ENCODE measurements around the gene ZMYM4.
"Not testable (repeated sequence)": the region's sequence is repeated elsewhere in the genome, so short reads cannot be mapped to it uniquely, and the experiment has no call there.

ZMYM4 gene

DNA sequence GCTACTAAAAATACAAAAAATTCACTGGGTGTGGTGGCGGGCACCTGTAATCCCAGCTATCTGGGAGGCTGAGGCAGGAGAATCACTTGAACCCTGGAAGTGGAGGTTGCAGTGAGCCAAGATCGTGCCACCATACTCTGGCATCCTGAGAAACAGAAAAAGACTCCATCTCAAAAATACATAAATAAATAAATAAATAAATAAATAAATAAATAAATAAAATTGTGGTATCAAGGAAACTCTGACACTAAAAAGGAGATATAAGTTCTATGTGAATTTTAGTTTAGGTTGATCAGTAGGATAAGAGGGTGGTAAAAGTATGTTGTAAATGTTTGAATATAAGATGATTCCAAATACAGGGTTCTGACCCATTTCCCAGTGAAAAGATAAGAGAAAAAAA lies 63.1 kb downstream of the ZMYM4 start:
- not testable (repeated sequence) for DNase-seq

DNA sequence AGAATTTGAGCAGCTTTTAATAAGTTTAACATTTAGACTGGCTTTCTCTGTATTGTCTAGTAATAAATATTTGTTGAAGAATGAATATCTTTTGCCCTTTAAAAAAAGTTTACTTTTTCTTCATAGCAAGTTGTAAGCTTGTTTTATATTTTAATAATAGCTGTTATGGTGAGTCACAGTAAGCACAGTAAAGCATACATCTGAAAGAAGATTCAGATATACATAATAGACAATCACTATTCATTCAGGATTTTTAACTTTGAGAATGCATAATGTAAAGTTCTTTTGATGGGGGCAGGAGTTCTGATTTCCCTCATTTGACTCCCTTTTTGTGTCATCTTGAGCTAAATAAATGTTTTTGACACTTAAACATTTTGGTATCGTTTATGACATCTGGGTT lies 66.0 kb downstream of the ZMYM4 start:
- no peak for DNase-seq

DNA sequence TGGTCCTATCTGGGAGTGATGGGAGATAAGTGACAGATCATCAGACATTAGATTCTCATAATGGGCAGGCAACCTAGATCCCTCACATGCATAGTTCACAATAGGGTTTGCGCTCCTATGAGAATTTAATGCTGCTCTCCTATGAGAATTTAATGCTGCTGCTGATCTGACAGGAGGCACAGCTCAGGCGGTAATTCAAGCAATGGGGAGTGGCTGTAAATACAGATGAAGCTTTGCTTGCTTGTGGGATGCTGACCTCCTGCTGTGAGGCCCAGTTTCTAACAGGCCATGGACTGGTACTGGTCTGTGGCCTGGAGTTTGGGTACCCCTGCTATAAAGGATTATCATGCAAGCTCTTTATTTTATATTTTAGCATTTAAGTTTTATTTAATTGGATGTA lies 72.0 kb downstream of the ZMYM4 start:
- DNase-seq: no peak

DNA sequence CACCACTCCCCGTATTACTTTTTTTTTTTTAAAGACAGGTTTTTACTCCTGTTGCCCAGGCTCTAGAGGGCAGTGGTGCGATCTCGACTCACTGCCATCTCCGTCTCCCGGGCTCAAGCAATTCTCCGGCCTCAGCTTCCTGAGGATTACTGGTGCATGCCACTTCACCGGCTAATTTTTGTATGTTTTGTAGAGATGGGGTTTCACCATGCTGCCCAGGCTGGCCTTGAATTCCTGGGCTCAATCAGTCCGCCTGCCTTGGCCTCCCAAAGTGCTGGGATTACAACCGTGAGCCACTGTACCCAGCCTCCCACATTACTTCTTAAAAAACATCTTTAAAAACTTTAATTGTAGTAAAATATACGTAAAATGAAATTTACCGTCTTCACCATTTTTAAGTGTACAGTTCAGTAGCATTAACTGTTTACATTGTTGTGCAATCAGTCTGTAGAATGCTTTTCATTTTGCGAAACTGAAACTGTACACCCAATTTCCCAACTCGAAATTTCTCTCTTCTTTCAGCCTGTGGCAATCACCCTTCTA lies 77.0 kb downstream of the ZMYM4 start:
- peak in 1 of 2 donors; percentile 32 for DNase-seq

DNA sequence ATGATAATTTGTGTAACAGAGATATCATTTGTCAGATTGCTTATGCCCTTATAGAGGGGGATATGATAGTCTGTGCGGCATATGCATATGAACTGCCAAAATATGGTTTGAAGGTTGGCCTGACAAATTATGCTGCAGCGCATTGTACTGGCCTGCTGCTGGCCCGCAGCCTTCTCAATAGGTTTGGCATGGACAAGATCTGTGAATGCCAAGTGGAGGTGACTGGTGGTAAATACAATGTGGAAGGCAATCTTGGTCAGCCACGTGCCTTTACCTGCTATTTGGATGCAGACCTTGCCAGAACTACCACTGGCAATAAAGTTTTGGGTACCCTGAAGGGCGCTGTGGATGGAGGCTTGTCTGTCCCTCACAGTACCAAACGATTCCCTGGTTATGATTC lies 82.4 kb downstream of the ZMYM4 start:
- DNase-seq: no peak

DNA sequence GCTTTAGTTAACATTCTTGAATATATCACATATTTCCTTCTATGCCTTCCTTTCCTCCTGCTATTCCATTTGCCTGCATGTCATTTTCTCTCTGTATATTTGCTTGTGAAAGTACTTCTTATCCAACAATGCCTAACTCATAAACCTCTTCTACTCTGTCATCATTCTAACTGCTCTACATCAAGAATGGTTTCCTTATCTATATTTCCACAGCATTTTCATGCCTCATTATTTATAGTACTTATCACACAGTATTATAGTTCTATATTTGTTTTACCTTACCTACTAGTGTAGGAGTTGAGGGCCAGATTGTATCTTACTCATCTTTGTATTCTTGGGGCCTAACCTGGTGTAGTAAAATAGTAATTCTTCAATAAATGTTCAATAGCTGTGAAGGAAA lies 91.5 kb downstream of the ZMYM4 start:
- DNase-seq: no peak

DNA sequence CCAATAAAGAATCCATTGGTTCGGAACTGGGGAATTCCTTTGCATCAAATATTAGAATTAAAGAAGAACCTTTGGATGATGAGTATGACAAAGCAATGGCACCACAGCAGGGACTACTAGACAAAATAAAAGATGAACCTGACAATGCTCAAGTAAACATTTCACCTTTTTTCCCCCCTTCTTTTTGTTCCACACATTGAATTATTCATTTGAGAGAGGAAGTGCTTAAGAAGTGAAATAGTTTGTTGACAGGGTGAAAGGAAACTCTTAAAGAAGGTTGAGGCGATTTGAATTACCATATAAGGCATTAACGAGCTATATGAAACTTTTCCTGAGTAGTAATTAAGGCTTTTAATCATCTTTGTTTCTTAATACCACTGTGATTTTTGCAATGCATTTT lies 93.1 kb downstream of the ZMYM4 start:
- no peak for DNase-seq

DNA sequence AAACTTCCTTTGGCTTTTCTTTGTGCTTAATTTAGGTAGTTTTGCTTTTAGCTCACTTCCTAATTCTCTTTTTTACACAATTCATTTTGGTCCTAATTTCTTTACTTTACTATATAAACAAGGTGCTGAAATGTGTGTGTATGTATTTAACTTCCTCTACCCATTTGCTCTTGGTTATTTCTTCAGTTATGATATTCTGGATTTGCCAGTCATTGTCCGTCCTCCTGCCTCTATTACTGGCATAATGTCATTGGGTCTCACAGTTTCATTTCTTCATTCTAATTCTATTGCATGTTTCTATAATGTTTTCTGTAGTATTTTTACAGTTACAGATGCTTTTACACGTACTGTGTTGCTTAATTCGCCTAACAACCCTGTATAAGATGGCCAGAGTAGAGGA lies 96.2 kb downstream of the ZMYM4 start:
- DNase-seq: peak in 1 of 2 donors; percentile 5

DNA sequence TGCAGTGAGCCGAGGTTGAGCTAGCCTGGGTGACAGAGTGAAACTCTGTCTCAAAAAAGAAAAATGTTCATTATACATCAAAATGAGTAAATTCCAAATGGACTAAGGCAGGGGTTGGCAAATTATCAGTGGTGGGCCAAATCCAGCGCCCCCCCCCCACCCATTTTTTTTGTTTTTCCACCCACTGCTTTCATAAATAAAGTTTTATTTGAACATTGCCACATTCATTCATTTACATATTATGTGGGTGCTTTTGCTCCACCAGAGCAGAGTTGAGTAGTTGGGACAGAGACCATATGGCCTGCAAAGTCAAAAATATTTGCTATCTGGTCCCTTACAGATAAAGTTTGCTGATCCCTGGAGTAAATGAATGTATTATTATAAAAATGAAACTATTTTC lies 99.4 kb downstream of the ZMYM4 start:
- no peak for DNase-seq

DNA sequence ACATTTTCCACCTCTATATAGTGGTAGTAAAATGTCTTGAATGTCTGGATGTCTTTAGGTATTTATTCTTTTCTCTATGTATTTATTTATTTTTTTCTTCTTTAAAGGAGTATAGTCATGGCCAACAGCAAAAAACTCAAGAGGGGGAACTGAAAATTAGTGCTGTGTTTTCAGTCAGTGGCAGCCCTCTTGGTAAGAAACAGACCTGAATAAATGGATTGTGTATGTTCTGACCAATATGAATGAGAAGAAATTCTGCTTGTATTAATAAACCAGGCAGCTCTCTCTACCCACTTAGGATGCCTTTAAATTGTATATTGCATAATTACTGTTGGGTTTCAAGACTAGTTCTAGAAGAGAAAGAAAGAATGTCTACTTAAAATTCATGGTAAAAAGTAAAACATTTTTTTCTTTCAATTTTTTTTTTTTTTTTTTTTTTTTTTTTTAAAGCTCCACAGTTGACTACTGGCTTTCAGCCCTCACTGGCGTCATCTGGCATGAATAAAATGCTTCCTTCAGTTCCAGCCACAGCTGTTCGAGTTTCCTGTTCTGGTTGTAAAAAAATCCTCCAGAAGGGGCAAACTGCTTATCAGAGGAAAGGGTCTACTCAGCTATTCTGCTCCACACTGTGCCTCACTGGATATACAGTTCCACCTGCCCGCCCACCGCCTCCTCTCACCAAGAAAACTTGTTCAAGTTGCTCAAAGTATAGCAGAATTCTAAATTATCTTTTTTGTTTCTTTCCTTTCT lies 101.6 kb downstream of the ZMYM4 start:
- DNase-seq: no peak

DNA sequence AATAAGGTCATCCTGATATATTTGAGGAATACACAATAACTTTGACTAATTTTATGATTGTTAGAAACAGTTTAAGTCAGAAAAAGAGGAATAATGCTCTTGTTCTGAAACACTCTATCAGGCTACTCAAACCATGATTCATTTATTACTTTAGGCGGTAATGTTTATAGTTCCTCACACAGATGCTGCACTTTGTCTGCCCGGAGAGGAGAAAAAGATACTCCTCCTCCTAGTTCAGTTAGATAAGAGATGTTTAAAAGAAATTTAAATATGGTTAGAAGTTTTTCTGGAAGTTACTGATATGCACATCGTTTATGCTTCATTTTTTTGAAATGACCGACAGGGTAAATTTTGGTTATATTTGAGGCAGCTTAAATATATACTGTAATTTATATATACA lies 103.0 kb downstream of the ZMYM4 start:
- no peak for DNase-seq

DNA sequence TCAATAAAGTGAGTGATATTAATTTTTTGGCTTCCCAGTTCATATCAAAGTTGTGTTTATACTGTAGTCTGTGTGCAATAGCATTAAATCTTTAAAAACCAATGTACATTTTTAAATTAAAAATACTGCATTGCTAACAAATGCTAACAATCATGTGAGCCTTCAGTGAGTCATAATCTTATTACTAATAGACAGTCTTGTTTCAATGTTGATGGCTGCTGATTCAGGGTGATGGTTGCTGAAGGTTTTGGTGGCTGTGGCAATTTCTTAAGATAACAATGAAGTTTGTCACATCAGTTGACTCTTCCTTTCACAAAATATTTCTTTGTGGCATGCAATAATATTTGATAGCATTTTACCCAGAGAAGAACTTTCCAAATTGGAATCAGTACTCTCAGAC lies 109.0 kb downstream of the ZMYM4 start:
- no peak for DNase-seq

DNA sequence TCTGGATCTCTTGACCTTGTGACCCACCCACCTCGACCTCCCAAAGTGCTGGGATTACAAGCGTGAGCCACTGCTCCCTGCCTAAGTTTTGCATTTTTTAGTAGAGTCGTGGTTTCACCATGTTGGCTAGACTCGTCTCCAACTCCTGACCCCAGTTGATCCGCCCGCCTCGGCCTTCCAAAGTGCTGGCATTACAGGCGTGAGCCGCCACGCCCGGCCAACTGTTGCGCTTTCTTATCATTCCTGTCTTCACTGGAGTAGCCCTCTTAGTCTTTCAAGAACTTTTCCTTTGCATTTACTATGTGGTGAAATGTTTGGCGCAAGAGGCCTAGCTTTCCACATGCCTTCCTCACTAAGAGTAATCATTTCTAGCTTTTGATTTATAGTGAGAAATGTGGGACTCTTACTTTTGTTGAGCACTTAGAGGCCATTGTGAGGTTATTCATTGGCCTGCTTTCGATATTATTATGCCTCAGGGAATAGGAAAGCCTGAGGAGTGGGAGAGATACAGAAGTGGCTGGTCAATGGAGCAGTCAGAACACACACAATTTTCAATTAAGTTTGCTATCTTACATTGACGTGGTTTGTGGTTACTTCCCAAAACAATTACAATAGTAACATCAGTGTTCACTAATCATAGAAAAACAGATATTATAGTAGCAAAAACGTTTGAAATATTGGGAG lies 111.0 kb downstream of the ZMYM4 start:
- DNase-seq: no peak

DNA sequence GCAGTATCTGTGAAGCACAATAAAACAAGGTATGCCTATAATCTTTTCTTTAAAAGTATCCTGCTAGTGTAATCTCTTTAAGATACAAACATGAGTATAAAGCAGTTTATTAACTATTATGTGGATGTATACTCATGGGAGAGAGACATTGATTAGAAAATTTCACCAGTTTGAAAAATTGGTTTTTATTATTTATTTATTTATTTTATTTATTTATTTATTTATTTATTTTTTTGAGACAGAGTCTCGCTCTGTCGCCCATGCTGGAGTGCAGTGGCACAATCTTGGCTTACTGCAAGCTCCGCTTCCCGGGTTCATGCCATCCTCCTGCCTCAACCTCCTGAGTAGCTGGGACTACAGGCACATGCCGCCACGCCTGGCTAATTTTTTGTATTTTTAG lies 111.6 kb downstream of the ZMYM4 start:
- DNase-seq: not testable (repeated sequence)

DNA sequence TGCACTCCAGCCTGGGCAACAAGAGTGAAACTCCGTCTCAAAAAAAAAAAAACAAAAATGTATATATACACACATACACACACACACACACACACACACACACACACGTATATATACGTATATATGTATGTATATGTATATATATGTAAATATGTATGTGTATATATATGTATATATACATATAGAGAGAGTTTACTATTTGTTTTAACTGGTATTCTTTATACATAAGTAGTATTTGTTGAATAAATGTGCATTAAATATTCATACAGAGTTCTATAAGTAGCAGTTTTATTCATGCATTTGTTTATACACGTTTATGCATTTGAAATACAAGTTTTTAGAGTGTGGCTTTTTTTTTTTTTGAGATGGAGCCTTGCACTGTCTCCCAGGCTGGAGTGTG lies 113.6 kb downstream of the ZMYM4 start:
- no peak for DNase-seq

DNA sequence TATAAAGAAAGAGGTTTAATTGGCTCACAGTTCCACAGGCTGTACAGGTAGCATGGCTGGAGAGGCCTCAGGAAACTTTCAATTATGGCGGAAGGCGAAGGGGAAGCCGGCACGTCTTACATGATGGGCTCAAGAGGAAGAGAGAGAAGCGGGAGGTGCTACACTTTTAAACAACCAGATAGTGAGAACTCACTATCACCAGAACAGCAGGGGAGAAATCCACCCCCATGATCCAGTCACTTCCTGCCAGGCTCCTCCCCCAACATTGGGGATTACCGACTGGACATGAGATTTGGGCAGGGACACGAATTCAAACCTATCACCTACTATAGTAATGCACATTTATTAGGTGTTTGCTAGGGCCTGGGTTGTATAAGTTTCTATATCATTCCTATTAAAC lies 117.8 kb downstream of the ZMYM4 start:
- DNase-seq: no peak

DNA sequence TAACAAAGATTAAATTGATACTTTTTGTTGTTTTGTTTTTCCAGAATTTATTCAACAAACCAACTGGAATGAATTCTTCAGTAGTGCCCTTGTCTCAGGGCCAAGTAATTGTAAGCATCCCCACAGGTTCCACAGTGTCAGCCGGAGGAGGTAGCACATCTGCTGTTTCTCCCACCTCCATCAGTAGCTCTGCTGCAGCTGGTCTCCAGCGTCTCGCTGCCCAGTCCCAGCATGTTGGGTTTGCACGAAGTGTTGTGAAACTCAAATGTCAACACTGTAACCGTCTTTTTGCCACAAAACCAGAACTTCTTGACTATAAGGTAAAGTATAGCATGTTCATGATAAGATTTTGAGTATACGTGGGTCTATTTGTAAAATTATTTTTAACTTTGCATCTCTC lies 118.5 kb downstream of the ZMYM4 start:
- DNase-seq: no peak

DNA sequence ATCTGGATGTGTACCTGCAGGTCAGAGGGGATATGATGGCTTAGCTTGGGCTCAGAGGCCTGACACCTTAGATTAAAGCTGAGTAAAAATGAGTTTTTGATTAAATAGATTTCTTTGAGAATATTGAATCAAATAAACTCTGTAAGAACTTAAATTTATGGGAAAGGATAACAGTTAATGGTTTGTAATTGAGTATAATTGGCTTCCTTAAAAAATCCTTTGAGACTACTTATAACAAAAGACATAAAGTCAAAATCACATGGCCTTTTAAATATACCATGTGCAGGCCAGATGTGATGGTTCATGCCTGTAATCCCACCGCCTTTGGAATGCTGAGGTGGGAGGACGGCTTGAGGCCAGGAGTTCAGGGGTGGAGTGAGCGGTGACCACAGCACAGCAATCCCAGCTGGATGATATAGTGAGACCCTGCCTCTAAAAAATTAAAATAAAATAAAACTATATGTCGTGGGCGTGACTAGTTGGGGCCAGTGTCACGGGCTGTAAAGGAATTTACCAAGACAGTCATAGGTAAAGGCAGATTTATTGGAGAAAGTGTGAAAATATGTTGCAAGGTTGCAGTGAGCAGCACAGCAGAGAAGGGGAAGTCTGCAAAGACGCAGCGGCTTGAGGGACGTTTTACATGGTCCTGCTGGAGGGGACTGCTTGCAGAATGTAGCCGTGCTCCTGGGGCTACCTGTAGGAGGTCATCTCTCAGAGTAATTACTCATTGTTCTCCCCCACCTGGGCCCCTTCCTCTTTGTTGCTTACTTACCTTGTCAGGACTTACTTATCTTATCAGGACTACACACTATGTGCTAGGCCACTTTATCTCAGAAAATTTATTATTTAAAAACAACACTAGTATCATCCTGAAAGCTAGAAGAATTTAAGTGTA lies 122.3 kb downstream of the ZMYM4 start:
- no peak for DNase-seq

DNA sequence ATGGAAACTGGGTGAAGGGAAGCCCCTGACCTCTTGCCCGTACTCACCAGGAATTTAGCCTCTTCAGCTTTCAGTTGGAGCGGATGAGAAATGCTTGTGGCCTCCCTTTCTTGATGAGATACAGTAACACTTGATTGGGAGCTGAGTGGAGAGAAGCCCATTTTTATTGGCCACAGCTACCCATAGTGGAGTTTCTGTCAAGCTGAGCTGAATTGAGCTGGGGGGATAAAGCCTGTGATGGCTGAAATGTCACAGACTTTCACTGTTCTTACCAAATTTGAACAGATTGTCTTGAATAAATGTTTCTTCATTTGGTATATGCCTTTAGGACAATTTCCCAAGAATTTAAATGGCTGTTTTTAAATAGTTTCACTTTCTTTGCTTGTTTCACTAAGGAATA lies 125.9 kb downstream of the ZMYM4 start:
- DNase-seq: no peak

DNA sequence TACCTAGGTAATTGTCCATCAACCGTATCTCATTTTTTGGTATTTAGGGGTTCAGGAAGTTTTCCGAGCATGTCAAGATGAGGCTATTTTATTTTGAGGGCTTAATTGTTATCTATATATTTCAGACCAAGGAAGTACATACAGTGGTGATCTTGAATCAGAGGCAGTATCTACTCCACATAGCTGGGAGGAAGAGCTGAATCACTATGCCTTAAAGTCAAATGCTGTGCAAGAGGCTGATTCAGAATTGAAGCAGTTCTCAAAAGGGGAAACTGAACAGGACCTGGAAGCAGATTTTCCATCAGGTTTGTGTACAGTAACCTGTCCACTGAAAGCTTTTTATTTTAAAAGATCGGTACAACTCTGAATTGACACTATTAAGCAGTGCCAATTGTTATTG lies 130.2 kb downstream of the ZMYM4 start:
- DNase-seq: no peak

DNA sequence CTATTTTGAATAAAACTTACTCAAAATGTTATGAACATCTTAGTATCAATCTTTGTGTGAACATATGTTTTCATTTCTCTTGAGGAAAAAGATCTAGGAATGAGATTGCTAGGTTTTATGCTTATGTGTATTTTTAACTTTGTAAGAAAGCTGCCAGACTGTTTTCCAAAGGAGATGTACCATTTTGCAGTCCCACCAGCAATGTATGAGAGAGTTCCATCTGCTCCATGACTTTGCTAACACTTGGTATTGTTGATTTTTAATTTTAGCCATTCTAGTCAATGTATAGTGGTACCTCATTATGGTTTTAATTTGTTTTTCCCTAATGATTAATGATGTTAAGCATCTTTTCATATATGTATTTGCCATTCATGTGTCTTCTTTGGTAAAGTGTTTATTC lies 132.5 kb downstream of the ZMYM4 start:
- DNase-seq: no peak

DNA sequence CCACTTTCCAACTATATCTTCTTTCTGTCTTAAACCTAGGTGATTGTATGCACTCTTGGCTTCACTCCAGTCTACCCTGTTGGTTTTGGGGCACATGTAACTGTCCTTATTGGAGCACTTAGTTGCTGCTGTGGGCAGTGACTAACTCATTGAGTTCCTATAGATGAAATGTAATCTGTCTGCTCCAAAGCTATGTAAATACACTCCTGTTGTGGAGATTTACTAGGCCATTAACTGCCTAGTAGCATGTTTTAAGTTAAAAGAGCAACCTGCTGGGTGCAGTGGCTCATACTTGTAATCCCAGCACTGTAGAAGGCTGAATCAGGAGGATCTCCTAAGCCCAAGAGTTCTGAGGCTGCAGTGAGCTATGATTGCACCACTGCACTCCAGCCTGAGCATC lies 137.6 kb downstream of the ZMYM4 start:
- DNase-seq: no peak

DNA sequence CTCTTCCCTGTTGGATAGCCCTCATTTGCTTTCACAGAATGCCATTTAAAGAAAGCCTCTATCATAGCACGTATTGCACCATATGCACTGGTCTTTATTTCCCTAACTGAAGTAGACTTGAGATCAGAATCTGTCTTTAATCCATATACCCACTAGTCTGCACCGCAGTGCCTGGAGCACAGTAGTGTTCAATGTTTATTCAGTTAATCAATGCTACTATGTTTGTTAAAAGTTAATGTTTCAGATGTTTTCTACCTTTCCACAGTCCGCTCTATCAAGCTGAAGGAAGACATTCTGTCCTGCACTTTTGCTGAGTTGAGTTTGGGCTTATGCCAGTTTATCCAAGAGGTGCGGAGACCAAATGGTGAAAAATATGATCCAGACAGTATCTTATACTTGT lies 139.2 kb downstream of the ZMYM4 start:
- DNase-seq: no peak

DNA sequence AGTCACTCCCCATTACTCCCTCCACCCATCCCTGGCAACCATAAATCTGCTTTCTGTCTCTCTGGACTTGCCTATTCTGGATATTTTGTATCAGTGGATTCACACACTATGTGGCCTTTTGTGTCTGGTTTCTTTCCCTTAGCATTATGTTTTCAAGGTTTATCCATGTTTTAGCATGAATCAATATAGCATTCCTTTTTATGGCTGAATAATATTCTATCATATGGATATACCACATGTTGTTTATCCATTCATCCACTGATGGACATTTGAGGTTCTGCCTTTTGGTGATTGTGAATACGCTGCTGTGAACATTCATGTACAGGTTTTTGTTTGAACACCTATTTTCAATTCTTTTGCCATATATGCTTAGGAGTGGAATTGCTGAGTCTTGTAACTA lies 140.4 kb downstream of the ZMYM4 start:
- no peak for DNase-seq

All from CD4-positive, alpha-beta T cell treated with Interferon alpha-2 for 1 hour (primary cell).